GM23338 (cell line): ENCODE results near the gene SNTB2. TPM values are rescaled to one million over a fixed set of nuclear protein-coding genes. Genes with fewer than 3 reads are reported as not detected.
A peak's percentile ranks its signal among the peaks of the same experiment; 100 is the strongest.

Source experiments
- ATAC-seq: fragments of 200-7000 bp; cut with Tn5 transposase; 3 replicates; pipeline ENCODE4 v1.9.1; 2020
- DNase-seq: peaks from one replicate; pipeline ENCODE4 v3.0.0-alpha.2; 2015; ENCODE audit warnings: low spot score
- H2AFZ ChIP-seq: fragments of 200-600 bp; sonication (generic); 2 replicates; pipeline ENCODE4 v1.8.0; 2016; ENCODE audit warnings: antibody characterized with exemption, mild to moderate bottlenecking, moderate library complexity
- H3F3A ChIP-seq: fragments of 200-600 bp; sonication (generic); replicated peaks from 2 replicates; pipeline ENCODE4 v1.8.0; 2017; ENCODE audit warnings: antibody characterized with exemption, mixed run types, low read depth
- H3K27ac ChIP-seq: fragments of 200-600 bp; sonication (generic); 2 replicates; pipeline ENCODE4 v1.6.1; 2016; ENCODE audit warnings: low read depth
- H3K27me3 ChIP-seq: fragments of 200-600 bp; sonication (generic); 2 replicates; pipeline ENCODE4 v1.8.0; 2016; ENCODE audit warnings: mild to moderate bottlenecking, mixed run types, moderate library complexity; ENCODE audit not compliant: insufficient read depth
- H3K36me3 ChIP-seq: fragments of 200-600 bp; sonication (generic); 2 replicates; pipeline ENCODE4 v1.8.0; 2016; ENCODE audit warnings: mild to moderate bottlenecking; ENCODE audit not compliant: insufficient read depth
- H3K4me1 ChIP-seq: fragments of 200-600 bp; sonication (generic); 2 replicates; pipeline ENCODE4 v1.8.0; 2016; ENCODE audit warnings: mild to moderate bottlenecking, moderate library complexity; ENCODE audit not compliant: insufficient read depth
- H3K4me2 ChIP-seq: fragments of 200-600 bp; sonication (generic); 2 replicates; pipeline ENCODE4 v1.7.1; 2017; ENCODE audit warnings: mixed run types
- H3K4me3 ChIP-seq: fragments of 200-600 bp; sonication (generic); 2 replicates; pipeline ENCODE4 v1.6.1; 2016; ENCODE audit warnings: mixed run types
- H3K79me2 ChIP-seq: fragments of 200-600 bp; sonication (generic); replicated peaks from 2 replicates; pipeline ENCODE4 v1.8.0; 2017; ENCODE audit warnings: mild to moderate bottlenecking; ENCODE audit not compliant: insufficient read depth
- H3K9me2 ChIP-seq: fragments of 200-600 bp; sonication (generic); 2 replicates; pipeline ENCODE4 v1.8.0; 2017; ENCODE audit not compliant: insufficient read depth
- H4K20me1 ChIP-seq: fragments of 200-600 bp; sonication (generic); replicated peaks from 2 replicates; pipeline ENCODE4 v1.8.0; 2017; ENCODE audit warnings: mild to moderate bottlenecking; ENCODE audit not compliant: insufficient read depth
- H3K27ac Mint-ChIP-seq: 2 replicates; pipeline ENCODE4 v1.8.0; 2020; ENCODE audit warnings: inconsistent platforms, mild to moderate bottlenecking, moderate library complexity, mixed read lengths
- H3K27me3 Mint-ChIP-seq: 3 replicates; pipeline ENCODE4 v1.8.0; 2022; ENCODE audit warnings: low read depth, mild to moderate bottlenecking, moderate library complexity, mixed read lengths, inconsistent platforms; ENCODE audit not compliant: insufficient read depth, poor library complexity
- H3K36me3 Mint-ChIP-seq: 3 replicates; pipeline ENCODE4 v1.8.0; 2021; ENCODE audit warnings: low read depth, mild to moderate bottlenecking, inconsistent platforms, moderate library complexity, mixed read lengths
- H3K4me1 Mint-ChIP-seq: 3 replicates; pipeline ENCODE4 v1.8.0; 2020; ENCODE audit warnings: mild to moderate bottlenecking, inconsistent platforms, mixed read lengths
- H3K4me3 Mint-ChIP-seq: 3 replicates; pipeline ENCODE4 v1.8.0; 2021; ENCODE audit warnings: moderate library complexity, mild to moderate bottlenecking, inconsistent platforms, mixed read lengths
- H3K9me3 Mint-ChIP-seq: 3 replicates; pipeline ENCODE4 v1.8.0; 2020; ENCODE audit warnings: moderate library complexity, mild to moderate bottlenecking, inconsistent platforms, mixed read lengths
- CREB1 ChIP-seq: fragments of 250-450 bp; sonication (Bioruptor Pico); IDR thresholded peaks from 2 replicates; pipeline ENCODE4 v1.5.0; 2020; ENCODE audit warnings: low read depth, mild to moderate bottlenecking, moderate library complexity
- ETS1 ChIP-seq: IDR thresholded peaks from 2 replicates; pipeline ENCODE4 v1.6.1; 2016; ENCODE audit warnings: antibody characterized with exemption
- EZH2 ChIP-seq: fragments of 200-600 bp; sonication (generic); IDR thresholded peaks from one replicate; pipeline ENCODE4 v1.8.0; 2017; ENCODE audit warnings: antibody characterized with exemption, mild to moderate bottlenecking, low read depth; ENCODE audit not compliant: unreplicated experiment
- EZH2phosphoT487 ChIP-seq: fragments of 200-600 bp; sonication (generic); IDR thresholded peaks from one replicate; pipeline ENCODE4 v1.8.1; 2018; ENCODE audit warnings: antibody characterized with exemption; ENCODE audit not compliant: unreplicated experiment
- JUNB ChIP-seq: IDR thresholded peaks from one replicate; pipeline ENCODE4 v1.6.1; 2016; ENCODE audit warnings: antibody characterized with exemption; ENCODE audit not compliant: unreplicated experiment
- NANOG ChIP-seq: IDR thresholded peaks from 2 replicates; pipeline ENCODE4 v1.6.1; 2016; ENCODE audit warnings: antibody characterized with exemption, borderline replicate concordance
- POLR2AphosphoS5 ChIP-seq: IDR thresholded peaks from 2 replicates; pipeline ENCODE4 v1.6.1; 2016; ENCODE audit warnings: antibody characterized with exemption, low read depth
- STAT1 ChIP-seq: IDR thresholded peaks from one replicate; pipeline ENCODE4 v1.6.1; 2016; ENCODE audit warnings: antibody characterized with exemption; ENCODE audit not compliant: unreplicated experiment
- ZNF114 ChIP-seq: fragments of 250-450 bp; sonication (Bioruptor Pico); IDR thresholded peaks from 2 replicates; pipeline ENCODE4 v1.5.0; 2020; ENCODE audit warnings: mild to moderate bottlenecking, moderate library complexity
- ZNF331 ChIP-seq: fragments of 250-450 bp; sonication (Bioruptor Pico); IDR thresholded peaks from 2 replicates; pipeline ENCODE4 v1.5.0; 2020; ENCODE audit warnings: low read depth, mild to moderate bottlenecking, moderate library complexity
- polyA plus RNA-seq: library from polyadenylated mRNA; unstranded; fragments of >200 nt; fragmentation: Nextera tagmentation; extraction: Ambion mirVana; gene quantifications from 2 replicates; pipeline ENCODE4 v1.2.1, GENCODE V29; 2016
- total RNA-seq: library from RNA; depleted of rRNA; stranded (reverse); fragments of >200 nt; shearing (Covaris generic); gene quantifications from 2 replicates; pipeline ENCODE4 v1.2.3, GENCODE V29; 2014
- TF ChIP-seq, protein P1 (sequence below): IDR thresholded peaks from one replicate; pipeline ENCODE4 v1.6.1; 2018; ENCODE audit warnings: antibody characterized with exemption; ENCODE audit not compliant: unreplicated experiment
- TF ChIP-seq, protein P2 (sequence below), 2 experiments: fragments of 200-600 bp in 1 of 2; sonication (generic) in 1 of 2; conservative IDR thresholded peaks; 2 replicates each; pipeline versions ENCODE4 v1.5.1 to v1.6.1; 2016 to 2017; ENCODE audit warnings: antibody characterized with exemption in 2 of 2, low read depth in 2 of 2, mild to moderate bottlenecking in 2 of 2, moderate library complexity in 1 of 2
- TF ChIP-seq, protein P3 (sequence below): fragments of 250-450 bp; sonication (Bioruptor Pico); IDR thresholded peaks from 2 replicates; pipeline ENCODE4 v1.5.0; 2020; ENCODE audit warnings: mild to moderate bottlenecking, moderate library complexity

Gene SNTB2
- total and polyA plus RNA-seq, 2 experiments from 2014 or later, result 4.8 to 42.7 TPM

DNA sequence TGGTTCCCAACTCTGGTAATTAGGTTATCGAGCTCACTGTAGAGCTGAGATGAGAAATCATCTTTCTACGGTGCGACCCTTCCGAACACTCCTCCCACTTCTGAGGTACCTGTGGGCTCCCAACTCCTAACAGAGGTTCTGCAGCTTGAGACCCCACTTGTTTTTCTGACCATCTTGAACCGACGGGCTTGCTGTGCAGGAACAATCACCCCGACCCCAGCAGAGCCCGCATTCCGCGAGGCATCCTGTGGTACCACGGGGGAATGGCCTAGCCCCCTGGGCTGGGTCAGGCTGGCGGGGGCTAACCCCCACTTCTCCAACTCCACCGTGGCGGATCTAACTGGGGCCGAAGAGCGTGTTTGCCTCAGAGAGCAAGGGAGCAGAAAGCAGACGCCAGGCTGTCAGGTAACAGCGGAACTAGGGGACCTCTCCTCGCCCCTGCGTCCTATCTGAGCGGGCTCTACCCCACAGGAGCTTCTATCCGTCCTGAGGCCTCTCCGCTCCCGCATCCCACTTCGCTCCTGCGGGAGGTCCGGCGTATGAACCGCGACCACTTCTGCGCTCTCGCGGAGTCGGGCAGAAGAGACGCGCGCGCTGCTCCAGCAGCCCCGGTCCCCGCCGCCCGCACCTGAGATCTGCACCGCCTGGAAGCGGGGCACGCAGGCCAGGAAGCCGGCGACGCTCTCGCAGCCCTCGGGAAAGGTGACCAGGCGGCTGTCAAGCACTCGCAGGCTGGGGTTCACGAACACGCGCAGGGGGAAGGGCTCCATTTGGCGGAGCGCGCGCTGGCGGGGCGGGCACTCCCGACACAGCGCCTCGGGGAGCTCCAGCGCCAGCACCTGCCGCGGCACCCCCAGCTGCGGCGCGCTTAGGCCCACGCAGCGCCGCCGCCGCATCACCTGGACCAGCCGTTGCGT lies 142.7 kb downstream of the SNTB2 start:
- H3K4me1 Mint-ChIP-seq, result peaks cover 18% of the 10 kb centered on the region
- no peak overlapping the region for H3K27ac ChIP-seq
- H3K4me2 ChIP-seq, result peak overlapping the region; percentile 95
- H3K4me3 ChIP-seq, result peak overlapping the region; percentile 90
- H2AFZ ChIP-seq, result no peak overlapping the region
- H3K27ac Mint-ChIP-seq, result peak overlapping the region; percentile 90
- H3K9me3 Mint-ChIP-seq, result 0 out of 3 replicates have a peak, but pooled peaks cover 4% of the 10 kb centered on the region
- H3K9me2 ChIP-seq, result no peaks in the 10 kb centered on the region
- H3K4me1 ChIP-seq, result peaks cover 21% of the 10 kb centered on the region
- no peak for TF ChIP-seq JUNB
- TF ChIP-seq ETS1, result no peak
- no peak for TF ChIP-seq ZNF114 (CRISPR knock-in tag)
- no peak for TF ChIP-seq NANOG
- no peak for TF ChIP-seq EZH2
- TF ChIP-seq, protein P1, sequence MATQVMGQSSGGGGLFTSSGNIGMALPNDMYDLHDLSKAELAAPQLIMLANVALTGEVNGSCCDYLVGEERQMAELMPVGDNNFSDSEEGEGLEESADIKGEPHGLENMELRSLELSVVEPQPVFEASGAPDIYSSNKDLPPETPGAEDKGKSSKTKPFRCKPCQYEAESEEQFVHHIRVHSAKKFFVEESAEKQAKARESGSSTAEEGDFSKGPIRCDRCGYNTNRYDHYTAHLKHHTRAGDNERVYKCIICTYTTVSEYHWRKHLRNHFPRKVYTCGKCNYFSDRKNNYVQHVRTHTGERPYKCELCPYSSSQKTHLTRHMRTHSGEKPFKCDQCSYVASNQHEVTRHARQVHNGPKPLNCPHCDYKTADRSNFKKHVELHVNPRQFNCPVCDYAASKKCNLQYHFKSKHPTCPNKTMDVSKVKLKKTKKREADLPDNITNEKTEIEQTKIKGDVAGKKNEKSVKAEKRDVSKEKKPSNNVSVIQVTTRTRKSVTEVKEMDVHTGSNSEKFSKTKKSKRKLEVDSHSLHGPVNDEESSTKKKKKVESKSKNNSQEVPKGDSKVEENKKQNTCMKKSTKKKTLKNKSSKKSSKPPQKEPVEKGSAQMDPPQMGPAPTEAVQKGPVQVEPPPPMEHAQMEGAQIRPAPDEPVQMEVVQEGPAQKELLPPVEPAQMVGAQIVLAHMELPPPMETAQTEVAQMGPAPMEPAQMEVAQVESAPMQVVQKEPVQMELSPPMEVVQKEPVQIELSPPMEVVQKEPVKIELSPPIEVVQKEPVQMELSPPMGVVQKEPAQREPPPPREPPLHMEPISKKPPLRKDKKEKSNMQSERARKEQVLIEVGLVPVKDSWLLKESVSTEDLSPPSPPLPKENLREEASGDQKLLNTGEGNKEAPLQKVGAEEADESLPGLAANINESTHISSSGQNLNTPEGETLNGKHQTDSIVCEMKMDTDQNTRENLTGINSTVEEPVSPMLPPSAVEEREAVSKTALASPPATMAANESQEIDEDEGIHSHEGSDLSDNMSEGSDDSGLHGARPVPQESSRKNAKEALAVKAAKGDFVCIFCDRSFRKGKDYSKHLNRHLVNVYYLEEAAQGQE, result no peak
- TF ChIP-seq, protein P2, sequence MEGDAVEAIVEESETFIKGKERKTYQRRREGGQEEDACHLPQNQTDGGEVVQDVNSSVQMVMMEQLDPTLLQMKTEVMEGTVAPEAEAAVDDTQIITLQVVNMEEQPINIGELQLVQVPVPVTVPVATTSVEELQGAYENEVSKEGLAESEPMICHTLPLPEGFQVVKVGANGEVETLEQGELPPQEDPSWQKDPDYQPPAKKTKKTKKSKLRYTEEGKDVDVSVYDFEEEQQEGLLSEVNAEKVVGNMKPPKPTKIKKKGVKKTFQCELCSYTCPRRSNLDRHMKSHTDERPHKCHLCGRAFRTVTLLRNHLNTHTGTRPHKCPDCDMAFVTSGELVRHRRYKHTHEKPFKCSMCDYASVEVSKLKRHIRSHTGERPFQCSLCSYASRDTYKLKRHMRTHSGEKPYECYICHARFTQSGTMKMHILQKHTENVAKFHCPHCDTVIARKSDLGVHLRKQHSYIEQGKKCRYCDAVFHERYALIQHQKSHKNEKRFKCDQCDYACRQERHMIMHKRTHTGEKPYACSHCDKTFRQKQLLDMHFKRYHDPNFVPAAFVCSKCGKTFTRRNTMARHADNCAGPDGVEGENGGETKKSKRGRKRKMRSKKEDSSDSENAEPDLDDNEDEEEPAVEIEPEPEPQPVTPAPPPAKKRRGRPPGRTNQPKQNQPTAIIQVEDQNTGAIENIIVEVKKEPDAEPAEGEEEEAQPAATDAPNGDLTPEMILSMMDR (conservative IDR thresholded peaks at IDR 0.05; ENCODE audit: low read depth in 2 of 2), result no peak
- no peak for TF ChIP-seq STAT1
- no peak for TF ChIP-seq CREB1 (CRISPR knock-in tag)
- TF ChIP-seq EZH2phosphoT487, result no peak
- no peak; the same call in 1 of the 2 replicates for TF ChIP-seq POLR2AphosphoS5
- no peak for TF ChIP-seq ZNF331
- TF ChIP-seq, protein P3, sequence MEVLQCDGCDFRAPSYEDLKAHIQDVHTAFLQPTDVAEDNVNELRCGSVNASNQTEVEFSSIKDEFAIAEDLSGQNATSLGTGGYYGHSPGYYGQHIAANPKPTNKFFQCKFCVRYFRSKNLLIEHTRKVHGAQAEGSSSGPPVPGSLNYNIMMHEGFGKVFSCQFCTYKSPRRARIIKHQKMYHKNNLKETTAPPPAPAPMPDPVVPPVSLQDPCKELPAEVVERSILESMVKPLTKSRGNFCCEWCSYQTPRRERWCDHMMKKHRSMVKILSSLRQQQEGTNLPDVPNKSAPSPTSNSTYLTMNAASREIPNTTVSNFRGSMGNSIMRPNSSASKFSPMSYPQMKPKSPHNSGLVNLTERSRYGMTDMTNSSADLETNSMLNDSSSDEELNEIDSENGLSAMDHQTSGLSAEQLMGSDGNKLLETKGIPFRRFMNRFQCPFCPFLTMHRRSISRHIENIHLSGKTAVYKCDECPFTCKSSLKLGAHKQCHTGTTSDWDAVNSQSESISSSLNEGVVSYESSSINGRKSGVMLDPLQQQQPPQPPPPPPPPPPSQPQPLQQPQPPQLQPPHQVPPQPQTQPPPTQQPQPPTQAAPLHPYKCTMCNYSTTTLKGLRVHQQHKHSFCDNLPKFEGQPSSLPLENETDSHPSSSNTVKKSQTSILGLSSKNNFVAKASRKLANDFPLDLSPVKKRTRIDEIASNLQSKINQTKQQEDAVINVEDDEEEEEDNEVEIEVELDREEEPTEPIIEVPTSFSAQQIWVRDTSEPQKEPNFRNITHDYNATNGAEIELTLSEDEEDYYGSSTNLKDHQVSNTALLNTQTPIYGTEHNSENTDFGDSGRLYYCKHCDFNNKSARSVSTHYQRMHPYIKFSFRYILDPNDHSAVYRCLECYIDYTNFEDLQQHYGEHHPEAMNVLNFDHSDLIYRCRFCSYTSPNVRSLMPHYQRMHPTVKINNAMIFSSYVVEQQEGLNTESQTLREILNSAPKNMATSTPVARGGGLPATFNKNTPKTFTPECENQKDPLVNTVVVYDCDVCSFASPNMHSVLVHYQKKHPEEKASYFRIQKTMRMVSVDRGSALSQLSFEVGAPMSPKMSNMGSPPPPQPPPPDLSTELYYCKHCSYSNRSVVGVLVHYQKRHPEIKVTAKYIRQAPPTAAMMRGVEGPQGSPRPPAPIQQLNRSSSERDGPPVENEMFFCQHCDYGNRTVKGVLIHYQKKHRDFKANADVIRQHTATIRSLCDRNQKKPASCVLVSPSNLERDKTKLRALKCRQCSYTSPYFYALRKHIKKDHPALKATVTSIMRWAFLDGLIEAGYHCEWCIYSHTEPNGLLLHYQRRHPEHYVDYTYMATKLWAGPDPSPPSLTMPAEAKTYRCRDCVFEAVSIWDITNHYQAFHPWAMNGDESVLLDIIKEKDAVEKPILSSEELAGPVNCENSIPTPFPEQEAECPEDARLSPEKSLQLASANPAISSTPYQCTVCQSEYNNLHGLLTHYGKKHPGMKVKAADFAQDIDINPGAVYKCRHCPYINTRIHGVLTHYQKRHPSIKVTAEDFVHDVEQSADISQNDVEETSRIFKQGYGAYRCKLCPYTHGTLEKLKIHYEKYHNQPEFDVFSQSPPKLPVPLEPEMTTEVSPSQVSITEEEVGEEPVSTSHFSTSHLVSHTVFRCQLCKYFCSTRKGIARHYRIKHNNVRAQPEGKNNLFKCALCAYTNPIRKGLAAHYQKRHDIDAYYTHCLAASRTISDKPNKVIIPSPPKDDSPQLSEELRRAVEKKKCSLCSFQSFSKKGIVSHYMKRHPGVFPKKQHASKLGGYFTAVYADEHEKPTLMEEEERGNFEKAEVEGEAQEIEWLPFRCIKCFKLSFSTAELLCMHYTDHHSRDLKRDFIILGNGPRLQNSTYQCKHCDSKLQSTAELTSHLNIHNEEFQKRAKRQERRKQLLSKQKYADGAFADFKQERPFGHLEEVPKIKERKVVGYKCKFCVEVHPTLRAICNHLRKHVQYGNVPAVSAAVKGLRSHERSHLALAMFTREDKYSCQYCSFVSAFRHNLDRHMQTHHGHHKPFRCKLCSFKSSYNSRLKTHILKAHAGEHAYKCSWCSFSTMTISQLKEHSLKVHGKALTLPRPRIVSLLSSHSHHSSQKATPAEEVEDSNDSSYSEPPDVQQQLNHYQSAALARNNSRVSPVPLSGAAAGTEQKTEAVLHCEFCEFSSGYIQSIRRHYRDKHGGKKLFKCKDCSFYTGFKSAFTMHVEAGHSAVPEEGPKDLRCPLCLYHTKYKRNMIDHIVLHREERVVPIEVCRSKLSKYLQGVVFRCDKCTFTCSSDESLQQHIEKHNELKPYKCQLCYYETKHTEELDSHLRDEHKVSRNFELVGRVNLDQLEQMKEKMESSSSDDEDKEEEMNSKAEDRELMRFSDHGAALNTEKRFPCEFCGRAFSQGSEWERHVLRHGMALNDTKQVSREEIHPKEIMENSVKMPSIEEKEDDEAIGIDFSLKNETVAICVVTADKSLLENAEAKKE (CRISPR knock-in tag), result no peak
- peaks cover 17% of the 10 kb centered on the region for H3K27me3 Mint-ChIP-seq
- peaks cover 44% of the 10 kb centered on the region for H3F3A ChIP-seq
- H4K20me1 ChIP-seq, result peaks cover 50% of the 10 kb centered on the region
- peaks cover 71% of the 10 kb centered on the region for H3K79me2 ChIP-seq
- DNase-seq (peak; percentile 45), ATAC-seq (peak; percentile 9)
- H3K4me3 Mint-ChIP-seq, result peak overlapping the region; percentile 90
- H3K36me3 ChIP-seq, result peaks cover 20% of the 10 kb centered on the region
- no peaks in the 10 kb centered on the region for H3K27me3 ChIP-seq
- H3K36me3 Mint-ChIP-seq, result peaks cover 81% of the 10 kb centered on the region
